NCI-H82 treated with DMSO at 0.1 percent for 48 hours (cell line): ENCODE results near the gene IP6K2.
"Not testable (repeated sequence)": the region's sequence is repeated elsewhere in the genome, so short reads cannot be mapped to it uniquely, and the experiment has no call there.

Experiments
- DNase-seq: peaks from one replicate; lab custom pipeline; 2025; ENCODE audit not compliant: unreplicated experiment; lab: John Stamatoyannopoulos, UW

IP6K2 gene, protein sequence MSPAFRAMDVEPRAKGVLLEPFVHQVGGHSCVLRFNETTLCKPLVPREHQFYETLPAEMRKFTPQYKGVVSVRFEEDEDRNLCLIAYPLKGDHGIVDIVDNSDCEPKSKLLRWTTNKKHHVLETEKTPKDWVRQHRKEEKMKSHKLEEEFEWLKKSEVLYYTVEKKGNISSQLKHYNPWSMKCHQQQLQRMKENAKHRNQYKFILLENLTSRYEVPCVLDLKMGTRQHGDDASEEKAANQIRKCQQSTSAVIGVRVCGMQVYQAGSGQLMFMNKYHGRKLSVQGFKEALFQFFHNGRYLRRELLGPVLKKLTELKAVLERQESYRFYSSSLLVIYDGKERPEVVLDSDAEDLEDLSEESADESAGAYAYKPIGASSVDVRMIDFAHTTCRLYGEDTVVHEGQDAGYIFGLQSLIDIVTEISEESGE

GRCh38 chr3:48716982-48717746 lies at the start of gene IP6K2:
Gene IP6K2 (minus strand): TSS chr3:48717221. CDS start chr3:48695291, 21,930 bp downstream.
- DNase-seq, result peak; percentile 81

DNA sequence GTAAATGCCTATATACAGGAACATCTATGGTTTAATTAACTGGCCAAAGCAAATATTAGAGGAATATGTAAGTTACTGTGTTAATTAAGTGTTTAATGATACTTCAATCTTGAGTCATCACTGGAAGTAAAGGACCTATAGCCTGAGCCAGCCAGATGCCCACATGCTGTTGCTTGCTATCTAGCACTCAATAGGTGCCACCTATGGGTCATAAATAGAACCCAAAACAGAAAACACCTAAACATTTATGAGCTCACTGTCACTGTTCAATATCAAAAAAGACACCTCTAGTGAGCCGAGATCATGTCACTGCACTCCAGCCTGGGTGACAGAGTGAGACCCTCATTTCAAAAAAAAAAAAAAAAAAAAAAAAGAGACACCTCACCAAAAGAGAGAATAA lies 48.4 kb upstream of the IP6K2 start:
- no peak for DNase-seq

DNA sequence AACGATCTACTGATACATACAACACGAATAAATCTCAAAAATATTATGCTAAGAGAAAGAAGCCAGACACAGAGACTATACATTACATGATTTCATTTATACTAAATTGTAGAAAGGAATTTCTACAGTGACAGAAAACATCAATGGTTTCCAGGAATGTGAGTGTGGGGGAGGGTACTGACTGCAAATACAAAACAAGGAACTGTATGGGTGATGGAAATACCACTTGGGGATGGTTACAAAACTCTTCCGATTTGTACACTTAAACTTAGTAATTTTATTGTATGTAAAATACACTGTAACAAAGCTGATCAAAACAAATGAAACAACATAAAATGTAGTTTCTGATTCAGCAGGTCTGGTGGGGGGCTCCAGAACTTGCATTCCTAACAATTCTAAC lies 45.8 kb upstream of the IP6K2 start:
- DNase-seq, result no peak

- not testable (repeated sequence) for DNase-seq
Measured at GRCh38 chr3:48759991-48760540, 43.0 kb upstream of the IP6K2 start.

GRCh38 chr3:48759531-48759930 lies 42.5 kb upstream of the IP6K2 start:
- not testable (repeated sequence) for DNase-seq

GRCh38 chr3:48759071-48759470 lies 42.0 kb upstream of the IP6K2 start:
- no peak for DNase-seq

- no peak for DNase-seq
Measured at GRCh38 chr3:48756640-48757039, 39.6 kb upstream of the IP6K2 start.

DNA sequence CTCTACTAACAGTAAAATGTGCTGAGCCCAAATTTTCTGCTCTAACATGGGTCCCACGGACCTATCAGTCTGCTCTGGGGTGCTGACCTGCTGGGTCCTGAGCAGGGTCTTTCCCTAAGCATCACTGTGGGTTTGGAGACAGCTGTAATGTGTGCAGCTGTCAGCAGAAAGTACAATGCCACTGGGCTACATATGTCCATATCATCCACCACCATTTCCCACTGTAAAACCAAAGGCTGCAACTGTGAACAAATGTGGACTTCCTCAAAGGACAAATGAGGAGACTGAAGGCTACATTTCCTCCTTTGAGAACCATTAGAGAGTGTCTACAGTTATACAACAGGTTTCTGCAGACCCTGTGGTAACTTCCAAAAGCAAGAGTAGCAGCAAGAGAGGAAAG lies 33.8 kb upstream of the IP6K2 start:
- no peak for DNase-seq

GRCh38 chr3:48748754-48749153 lies 31.7 kb upstream of the IP6K2 start:
- DNase-seq, result no peak

DNA sequence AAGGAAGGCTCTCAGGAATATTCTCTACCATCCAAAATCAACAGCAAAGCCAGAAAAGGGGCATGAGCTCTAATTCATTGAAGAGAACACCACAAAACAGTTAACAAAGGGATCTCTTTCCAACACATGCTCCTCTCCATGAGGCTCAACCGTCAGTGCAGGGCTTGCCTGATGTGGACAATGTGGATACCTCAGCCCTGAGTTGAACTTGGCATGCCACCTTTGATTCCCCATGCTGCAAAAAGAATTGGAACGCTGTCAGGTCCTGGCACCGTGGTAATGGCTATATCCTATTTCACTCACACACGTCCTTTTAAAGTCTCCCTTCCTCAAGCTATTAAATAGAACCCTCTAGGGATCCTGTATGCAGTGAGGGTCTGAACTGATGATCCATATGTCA lies 30.7 kb upstream of the IP6K2 start:
- no peak for DNase-seq

DNA sequence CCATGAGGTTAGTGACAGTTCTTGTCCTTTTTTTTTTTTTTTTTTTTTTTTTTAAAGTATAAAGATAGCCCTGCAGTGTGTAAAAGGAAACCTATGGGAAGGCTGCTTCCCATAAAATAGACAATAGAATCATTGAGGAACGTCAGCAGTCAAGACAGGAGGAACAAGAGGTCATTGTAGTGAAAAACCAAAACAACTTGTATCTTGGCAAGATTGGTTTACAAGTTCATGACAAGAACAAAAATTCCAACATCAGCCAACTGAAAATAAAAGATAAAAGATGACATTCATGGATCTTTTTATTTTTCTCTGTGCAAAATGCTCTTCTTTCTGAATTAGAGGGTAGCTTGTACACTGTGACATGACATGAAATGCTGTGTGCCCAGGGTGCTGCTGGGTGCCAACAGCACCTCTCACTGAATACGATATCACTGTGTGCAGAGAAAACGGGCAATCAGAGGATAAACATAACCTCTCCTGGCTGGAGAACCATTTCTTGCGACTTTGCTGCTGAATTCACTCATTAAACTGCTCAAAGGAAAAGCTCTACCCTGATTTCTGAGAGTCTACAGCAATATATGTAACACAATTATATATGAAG lies 30.1 kb upstream of the IP6K2 start:
- no peak for DNase-seq

- DNase-seq, result no peak
Measured at GRCh38 chr3:48743773-48744172, 26.8 kb upstream of the IP6K2 start.

DNA sequence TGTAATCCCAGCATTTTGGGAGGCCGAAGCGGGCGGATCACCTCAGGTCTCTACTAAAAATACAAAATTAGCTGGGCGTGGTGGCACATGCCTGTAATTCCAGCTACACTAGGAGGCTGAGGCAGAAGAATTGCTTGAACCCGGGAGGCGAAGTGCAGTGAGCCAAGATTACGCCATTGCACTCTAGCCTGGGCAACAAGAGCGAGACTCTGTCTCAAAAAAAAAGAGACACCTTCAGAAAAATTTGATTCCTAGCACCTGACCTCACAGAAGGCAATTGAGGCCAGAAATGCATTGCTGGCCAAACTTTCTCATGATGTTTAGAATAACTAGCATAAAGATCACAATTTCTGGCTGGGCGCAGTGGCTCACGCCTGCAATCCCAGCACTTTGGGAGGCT lies 24.2 kb upstream of the IP6K2 start:
- not testable (repeated sequence) for DNase-seq

- DNase-seq, result peak; percentile 30
Measured at GRCh38 chr3:48739955-48740823, 23.2 kb upstream of the IP6K2 start.

- no peak for DNase-seq
Measured at GRCh38 chr3:48739617-48739954, 22.6 kb upstream of the IP6K2 start.

DNA sequence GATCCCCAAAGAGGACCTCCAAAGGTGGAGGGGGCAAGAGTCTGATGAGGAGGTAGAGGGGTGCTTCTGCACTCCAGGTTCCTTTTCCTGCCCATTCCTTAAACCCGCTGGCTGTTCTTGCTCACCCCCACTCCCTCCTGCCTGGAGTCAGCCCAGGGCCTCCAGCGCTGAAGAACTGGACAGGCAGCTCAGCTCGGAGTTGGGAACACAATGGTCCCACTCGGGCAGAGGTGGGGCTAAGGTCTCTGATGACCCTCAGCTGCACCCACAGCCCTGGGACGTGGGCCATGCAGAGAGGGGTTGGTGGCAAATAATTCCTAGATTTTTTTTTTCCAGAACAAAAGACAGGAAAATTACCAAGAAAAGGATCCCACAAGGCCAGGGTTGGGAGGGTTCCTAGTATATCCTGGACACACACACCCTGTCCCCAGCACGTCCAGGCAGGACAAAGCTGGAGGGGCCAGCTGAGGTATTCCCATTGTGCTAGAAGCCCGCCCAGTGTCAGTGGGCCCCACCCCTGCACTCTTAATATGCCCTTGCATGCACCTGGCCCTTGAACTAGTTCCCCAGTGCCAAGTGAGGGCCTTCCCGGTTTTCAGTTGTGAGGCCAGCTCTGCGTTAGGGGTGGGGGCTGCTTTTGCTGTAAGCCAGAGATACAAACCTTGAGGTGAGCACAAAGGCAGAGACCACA lies 22.1 kb upstream of the IP6K2 start:
- no peak for DNase-seq

GRCh38 chr3:48738144-48738536 lies 21.1 kb upstream of the IP6K2 start:
- DNase-seq, result no peak

DNA sequence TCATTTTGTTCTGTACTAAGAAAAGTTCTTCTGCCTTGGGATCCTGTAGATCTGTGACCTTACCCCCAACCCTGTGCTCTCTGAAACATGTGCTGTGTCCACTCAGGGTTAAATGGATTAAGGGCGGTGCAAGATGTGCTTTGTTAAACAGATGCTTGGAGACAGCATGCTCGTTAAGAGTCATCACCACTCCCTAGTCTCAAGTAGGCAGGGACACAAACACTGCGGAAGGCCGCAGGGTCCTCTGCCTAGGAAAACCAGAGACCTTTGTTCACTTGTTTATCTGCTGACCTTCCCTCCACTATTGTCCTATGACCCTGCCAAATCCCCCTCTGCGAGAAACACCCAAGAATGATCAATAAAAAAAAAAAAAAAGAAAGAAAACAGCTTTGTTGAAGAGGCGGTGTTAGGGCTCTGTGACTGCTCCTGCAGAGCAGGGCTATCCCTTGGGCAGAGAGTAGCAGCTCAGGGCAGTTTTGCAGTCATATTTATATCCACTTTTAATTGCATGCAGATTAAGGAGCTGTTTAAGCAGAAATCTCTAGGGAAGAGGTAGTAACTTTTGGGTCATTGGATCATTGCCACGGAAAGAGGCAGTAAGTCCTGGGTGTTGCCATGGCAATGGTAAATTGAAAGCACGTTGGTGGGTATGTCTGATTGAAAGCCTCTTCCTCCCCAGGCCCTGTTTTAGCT lies 18.2 kb upstream of the IP6K2 start:
- DNase-seq, result peak; percentile 12

GRCh38 chr3:48734541-48734940 lies 17.5 kb upstream of the IP6K2 start:
- not testable (repeated sequence) for DNase-seq
